ENCODE data around the gene MBNL1. TPM values are rescaled to one million over a fixed set of nuclear protein-coding genes. Genes with fewer than 3 reads are reported as not detected.

The MBNL1 gene
- total RNA-seq, 4 donors from 2014 or later: 190 to 279 (median 216) TPM

- Histone ChIP-seq H3K4me3 (replicated peaks in 1 of 3) (peak overlapping the region; percentile 2 to 95 (median 93)), H3K36me3 (no peaks in the 10 kb centered on the region), H3K9me3 (no peaks in the 10 kb centered on the region), H3K27me3 (no peaks in the 10 kb centered on the region), H3K4me1 (peaks cover 26 to 27% of the 10 kb centered on the region in 2 donors), H3K27ac (peak overlapping the region; percentile 94 to 99 (median 99))
- 1 to 2% methylated on average over 13 to 16 of the region's 16 CpGs for WGBS, 2 donors
- TF ChIP-seq POLR2A (IDR thresholded peaks at IDR 0.05) (peak in 1 of 2 donors; percentile 63), CTCF (IDR thresholded peaks at IDR 0.05) (no peak)
- peak; percentile 45 to 47 for DNase-seq
- intact Hi-C loops (cut with DNase I): loop anchor here (10.0 kb wide), 1 partner anchor 175 kb away; no protein-coding TSS in a partner anchor
Measured at GRCh38 chr3:152269831-152270734, 1.4 kb downstream of the MBNL1 start.

DNA sequence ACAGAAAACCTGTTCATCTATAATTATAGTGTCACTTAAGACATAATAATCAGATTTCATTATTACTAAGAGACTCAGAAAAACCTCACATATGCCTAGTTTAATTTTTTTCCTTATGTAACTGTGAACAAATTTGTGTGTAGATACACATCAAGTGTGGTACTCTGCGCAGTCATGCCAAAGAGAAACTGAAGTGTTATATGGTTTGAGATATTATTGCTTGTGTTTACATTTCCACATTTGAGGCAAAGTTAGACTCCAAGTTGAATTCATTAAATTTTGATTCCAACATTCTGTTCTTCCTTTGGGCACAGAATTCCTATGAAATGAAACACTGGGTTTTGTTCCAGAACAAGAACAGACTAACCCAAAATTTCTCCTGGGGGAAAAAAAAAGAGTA lies 2.2 kb downstream of the MBNL1 start:
- Histone ChIP-seq H3K36me3 (no peaks in the 10 kb centered on the region), H3K4me1 (peaks cover 26 to 27% of the 10 kb centered on the region in 2 donors), H3K27me3 (no peaks in the 10 kb centered on the region), H3K4me3 (replicated peaks in 1 of 3) (peak overlapping the region in 2 of 3 donors; percentile 21 to 93), H3K27ac (peak overlapping the region; percentile 94 to 99 (median 99)), H3K9me3 (no peaks in the 10 kb centered on the region)
- intact Hi-C loops (cut with DNase I): no loop called here
- TF ChIP-seq CTCF (IDR thresholded peaks at IDR 0.05) (no peak), POLR2A (IDR thresholded peaks at IDR 0.05) (no peak)
- WGBS, 2 donors: 81 to 89% methylated on average over 1 of the region's 1 CpG
- DNase-seq: no peak

GRCh38 chr3:152271501-152272236 lies 2.9 kb downstream of the MBNL1 start:
- intact Hi-C loops (cut with DNase I): no loop called here
- WGBS, 2 donors: 59 to 66% methylated on average over 5 of the region's 5 CpGs
- TF ChIP-seq POLR2A (IDR thresholded peaks at IDR 0.05): no peak
- TF ChIP-seq CTCF (IDR thresholded peaks at IDR 0.05): no peak
- Histone ChIP-seq H3K4me1 (peaks cover 26% of the 10 kb centered on the region in 2 donors), H3K9me3 (no peaks in the 10 kb centered on the region), H3K4me3 (replicated peaks in 1 of 3) (peak overlapping the region in 2 of 3 donors; percentile 19 to 21), H3K36me3 (no peaks in the 10 kb centered on the region), H3K27ac (peak overlapping the region; percentile 94 to 99 (median 99)), H3K27me3 (no peaks in the 10 kb centered on the region)
- no peak for DNase-seq

- Histone ChIP-seq H3K4me1 (peaks cover 16 to 17% of the 10 kb centered on the region in 2 donors), H3K27ac (peak overlapping the region in 2 of 3 donors; percentile 21 to 62)
- intact Hi-C loops (cut with DNase I): no loop called here
Measured at GRCh38 chr3:152272771-152273242, 4.1 kb downstream of the MBNL1 start.

More at GRCh38 chr3:152272771-152273242, 4.1 kb downstream of the MBNL1 start:
- no peaks in the 10 kb centered on the region for H3K9me3 ChIP-seq
- TF ChIP-seq POLR2A (IDR thresholded peaks at IDR 0.05): no peak
- no peak for TF ChIP-seq CTCF (IDR thresholded peaks at IDR 0.05)
- H3K4me3 ChIP-seq (replicated peaks in 1 of 3): no peak overlapping the region
- 67 to 85% methylated on average over 3 of the region's 3 CpGs for WGBS, 2 donors
- no peak for DNase-seq
- no peaks in the 10 kb centered on the region for H3K36me3 ChIP-seq
- no peaks in the 10 kb centered on the region for H3K27me3 ChIP-seq
